A549 treated with Mapracorat at 1 μM for 4 hours (cell line): ENCODE data around the gene ZFYVE27. TPM values are rescaled to one million over a fixed set of nuclear protein-coding genes. Genes with fewer than 3 reads are reported as not detected.

Experiments
- total RNA-seq: library from RNA; stranded (reverse); fragments of 200-300 nt; extraction: Qiagen RNA extraction; gene quantifications from 5 replicates; pipeline ENCODE4 v1.2.3, GENCODE V29; 2022

ZFYVE27 gene, protein sequence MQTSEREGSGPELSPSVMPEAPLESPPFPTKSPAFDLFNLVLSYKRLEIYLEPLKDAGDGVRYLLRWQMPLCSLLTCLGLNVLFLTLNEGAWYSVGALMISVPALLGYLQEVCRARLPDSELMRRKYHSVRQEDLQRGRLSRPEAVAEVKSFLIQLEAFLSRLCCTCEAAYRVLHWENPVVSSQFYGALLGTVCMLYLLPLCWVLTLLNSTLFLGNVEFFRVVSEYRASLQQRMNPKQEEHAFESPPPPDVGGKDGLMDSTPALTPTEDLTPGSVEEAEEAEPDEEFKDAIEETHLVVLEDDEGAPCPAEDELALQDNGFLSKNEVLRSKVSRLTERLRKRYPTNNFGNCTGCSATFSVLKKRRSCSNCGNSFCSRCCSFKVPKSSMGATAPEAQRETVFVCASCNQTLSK
- 19.1 to 25.5 TPM (median 25.1 TPM) in 5 replicates for total RNA-seq

DNA sequence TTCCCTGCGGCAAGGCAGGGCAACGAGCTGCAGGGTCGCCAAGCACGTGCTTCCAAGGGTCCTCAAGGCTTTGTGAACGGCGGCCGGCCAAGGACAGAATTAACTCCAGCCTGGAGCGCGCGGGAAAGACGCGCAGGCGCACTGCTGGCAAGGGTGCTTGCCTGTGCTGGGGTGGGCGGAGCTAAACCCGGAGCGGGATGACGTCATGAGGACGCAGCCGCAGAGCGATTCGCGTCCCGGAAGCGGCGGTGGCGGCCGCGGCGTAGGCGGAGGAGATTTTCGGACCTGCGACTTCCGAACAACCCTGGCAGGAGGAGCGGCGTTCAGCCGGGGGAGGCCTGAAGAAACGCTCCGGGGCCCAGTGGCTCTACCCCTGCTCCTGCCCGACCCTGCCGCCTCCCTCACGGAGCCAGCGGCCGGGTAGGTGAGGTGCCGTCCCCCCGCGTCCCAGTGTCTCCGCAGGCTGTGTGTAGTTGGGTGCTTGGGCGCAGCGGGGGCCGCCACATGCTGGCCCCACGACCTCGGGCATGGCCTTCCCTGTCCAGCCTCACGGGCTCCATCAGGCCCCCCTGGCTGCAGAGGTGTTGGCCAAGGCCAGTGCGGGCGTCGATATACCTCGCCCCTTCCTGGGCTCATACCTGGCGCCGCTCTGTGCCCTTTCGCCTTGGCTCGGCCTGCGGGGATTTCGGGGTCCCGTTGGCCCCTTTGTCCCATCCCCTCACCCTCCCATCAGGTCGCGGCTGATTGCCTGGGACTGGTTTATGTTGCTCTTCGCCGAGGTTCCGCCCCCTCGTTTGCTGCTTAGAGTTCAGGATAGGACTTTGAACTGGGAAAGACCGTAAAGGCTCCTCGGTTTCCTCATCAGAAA is at the start of gene ZFYVE27:
Gene ZFYVE27, plus strand, starts transcription at position 227 of the 868 bp plus-strand sequence. CDS start 1,350 bp downstream, outside the sequence.

DNA sequence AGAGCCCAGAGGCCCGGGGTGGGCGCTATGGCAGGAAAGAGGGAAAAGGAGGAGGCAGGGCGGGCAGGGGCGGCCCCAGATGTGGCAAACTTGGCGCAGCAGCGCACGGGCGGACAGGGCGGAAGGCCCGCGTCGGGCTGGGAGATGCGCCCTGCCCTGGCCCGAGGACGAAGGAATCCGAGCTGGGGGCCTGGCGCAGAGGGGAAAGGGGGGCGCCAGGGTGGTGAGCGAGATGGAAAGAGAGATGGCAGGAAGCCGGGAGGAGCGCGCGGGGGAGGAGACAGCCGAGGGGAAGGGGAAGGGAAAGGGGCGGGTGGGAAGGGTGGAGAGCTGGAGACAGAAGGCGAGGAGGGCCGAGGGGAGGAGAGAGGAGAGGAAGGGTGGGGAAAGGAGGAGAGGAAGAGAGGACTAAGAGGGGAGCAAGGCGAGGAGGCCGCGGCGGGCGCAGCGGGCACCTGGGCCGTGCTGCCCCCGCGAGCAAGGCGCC is 23.5 kb upstream of the ZFYVE27 start, which contains the start of gene MARVELD1:
Gene MARVELD1, plus strand, starts transcription at position 392 of the 487 bp plus-strand sequence. CDS start 147 bp downstream, outside the sequence.

DNA sequence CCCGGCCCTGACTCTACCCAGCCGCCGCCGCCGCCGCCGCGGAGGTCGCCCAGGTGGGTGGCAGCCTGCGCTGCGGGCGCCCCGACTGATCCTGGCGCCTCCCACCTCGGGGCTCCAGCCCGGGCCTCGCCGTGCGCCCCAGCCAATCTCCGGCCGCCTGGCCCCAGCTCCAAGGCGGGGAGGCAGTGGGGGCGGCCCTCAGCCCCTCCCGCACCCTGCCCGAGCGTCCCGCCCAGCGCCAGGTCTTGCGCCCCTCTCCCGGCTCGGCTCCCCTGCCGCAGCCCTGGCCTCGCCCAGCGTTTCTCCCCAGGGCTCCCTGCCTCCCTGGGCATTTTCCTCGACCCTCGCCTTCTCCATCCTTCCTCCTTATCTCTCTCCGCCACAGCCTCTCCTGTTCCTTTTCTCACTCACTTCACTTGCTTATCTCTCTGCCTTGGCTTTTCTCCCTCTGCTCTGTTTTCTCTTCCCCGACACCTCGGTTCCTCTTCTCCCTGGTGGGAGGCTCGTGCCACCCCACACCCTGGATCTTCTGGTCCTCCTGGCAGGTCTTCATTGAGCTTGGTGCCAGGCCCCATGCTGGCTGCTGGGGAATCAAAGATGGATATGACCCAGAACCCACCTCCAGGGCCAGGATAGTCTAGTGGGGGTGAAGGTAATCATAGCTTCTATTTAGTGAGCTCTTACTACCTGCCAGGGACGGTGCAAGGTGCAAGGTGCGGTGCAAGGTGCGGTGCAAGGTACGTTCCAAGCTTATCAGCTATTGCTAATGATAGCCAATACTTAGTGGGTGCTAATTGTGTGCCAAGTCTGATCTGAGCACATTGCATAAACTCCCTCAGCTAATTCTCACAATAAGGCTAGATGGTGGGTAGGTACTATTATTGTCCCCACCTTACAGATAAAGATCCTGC is 35.2 kb downstream of the ZFYVE27 start, which contains the start of gene SFRP5:
Gene SFRP5, minus strand, starts transcription at position 87 of the 911 bp plus-strand sequence. CDS start 166 bp downstream, outside the sequence.

Other genes with a start within 250 kb of the ZFYVE27 start
- 40.0 to 50.7 TPM (median 47.0 TPM) in 5 replicates for gene MMS19, start 238.7 kb upstream of the ZFYVE27 start, total RNA-seq
- 16.2 to 20.6 TPM (median 19.0 TPM) in 5 replicates for gene UBTD1, start 238.2 kb upstream of the ZFYVE27 start, total RNA-seq
- 4.7 to 7.9 TPM (median 6.3 TPM) in 5 replicates for gene ANKRD2, start 164.3 kb upstream of the ZFYVE27 start, total RNA-seq
- gene HOGA1, start 152.7 kb upstream of the ZFYVE27 start, total RNA-seq = 1.6 to 2.6 TPM (median 1.8 TPM) in 5 replicates
- not detected in 5 replicates for gene C10orf62, start 147.4 kb upstream of the ZFYVE27 start, total RNA-seq
- 6.3 to 8.1 TPM (median 7.0 TPM) in 5 replicates for gene MORN4, start 103.6 kb upstream of the ZFYVE27 start, total RNA-seq
- 20.9 to 25.7 TPM (median 25.2 TPM) in 5 replicates for gene PI4K2A, start 96.5 kb upstream of the ZFYVE27 start, total RNA-seq
- gene AVPI1, start 49.9 kb upstream of the ZFYVE27 start, total RNA-seq = 87.1 to 130 TPM (median 117 TPM) in 5 replicates
- 43.9 to 51.9 TPM (median 51.6 TPM) in 5 replicates for gene MARVELD1, start 23.4 kb upstream of the ZFYVE27 start, total RNA-seq
- gene SFRP5, start 34.9 kb downstream of the ZFYVE27 start, total RNA-seq = 1.7 to 2.8 TPM (median 2.4 TPM) in 5 replicates
- gene GOLGA7B, start 112.7 kb downstream of the ZFYVE27 start, total RNA-seq = 3.2 to 4.0 TPM (median 3.6 TPM) in 5 replicates